Breast epithelium (tissue), 4 donors: ENCODE data around the gene GLRA3. TPM values are rescaled to one million over a fixed set of nuclear protein-coding genes. Genes with fewer than 3 reads are reported as not detected.

Experiments used
- DNase-seq, 2 donors: peaks; one replicate each; pipeline ENCODE4 v3.0.0-alpha.2; 2019; ENCODE audit warnings: low spot score in 2 of 2
- H3K27ac ChIP-seq, 2 donors: fragments of 200-600 bp; sonication (generic) in 1 of 2; one replicate each; pipeline ENCODE4 v1.5.1; 2016 to 2019; ENCODE audit warnings: mild to moderate bottlenecking in 1 of 2
- H3K27me3 ChIP-seq, 2 donors: fragments of 200-600 bp; sonication (generic) in 1 of 2; one replicate each; pipeline versions ENCODE4 v1.5.1 to v1.6.0; 2017 to 2019; ENCODE audit warnings: control low read depth in 1 of 2, mild to moderate bottlenecking in 1 of 2
- H3K36me3 ChIP-seq: fragments of 200-600 bp; one replicate; pipeline ENCODE4 v1.5.1; 2019
- H3K4me1 ChIP-seq, 2 donors: fragments of 200-600 bp; sonication (generic); one replicate each; pipeline ENCODE4 v1.5.1; 2016 to 2019; ENCODE audit warnings: control low read depth in 1 of 2
- H3K4me3 ChIP-seq, 3 donors: fragments of 200-600 bp; sonication (generic); 1 replicate in 2 of 3; 2 replicates in 1 of 3; pipeline ENCODE4 v1.5.1; 2016 to 2019; ENCODE audit warnings: mild to moderate bottlenecking in 3 of 3, moderate library complexity in 2 of 3
- H3K9me3 ChIP-seq, 2 donors: fragments of 200-600 bp; sonication (generic) in 1 of 2; one replicate each; pipeline ENCODE4 v1.5.1; 2016 to 2019; ENCODE audit warnings: control low read depth in 1 of 2
- POLR2A ChIP-seq: fragments of 450-650 bp; IDR thresholded peaks from one replicate; pipeline ENCODE4 v1.6.1; 2016; ENCODE audit warnings: antibody characterized with exemption, mild to moderate bottlenecking, moderate library complexity
- POLR2AphosphoS5 ChIP-seq, 3 donors: sonication (generic); formaldehyde crosslinking; IDR thresholded peaks; one replicate each; pipeline ENCODE4 v1.6.1; 2017; ENCODE audit warnings: antibody characterized with exemption in 3 of 3
- intact Hi-C: fragments of 100-400 bp; cut with DNase I; formaldehyde crosslinking; loops from one replicate; pipeline ENCODE4 v1.15.1; 2023; ENCODE audit warnings: low total_unique reads
- total RNA-seq, 3 donors: library from RNA; depleted of rRNA; stranded (reverse); fragments of >200 nt; gene quantifications; one replicate each; pipeline ENCODE4 v1.1.0, GENCODE V29; 2016
- TF ChIP-seq, protein P1 (sequence below), 3 donors: fragments of 450-650 bp; IDR thresholded peaks; one replicate each; pipeline ENCODE4 v1.5.1; 2016 to 2017; ENCODE audit warnings: antibody characterized with exemption in 3 of 3, mild to moderate bottlenecking in 3 of 3, moderate library complexity in 3 of 3

Gene GLRA3
- total RNA-seq, 3 donors from 2014 or later: 0.16 to 54.7 (median 9.1) TPM

DNA sequence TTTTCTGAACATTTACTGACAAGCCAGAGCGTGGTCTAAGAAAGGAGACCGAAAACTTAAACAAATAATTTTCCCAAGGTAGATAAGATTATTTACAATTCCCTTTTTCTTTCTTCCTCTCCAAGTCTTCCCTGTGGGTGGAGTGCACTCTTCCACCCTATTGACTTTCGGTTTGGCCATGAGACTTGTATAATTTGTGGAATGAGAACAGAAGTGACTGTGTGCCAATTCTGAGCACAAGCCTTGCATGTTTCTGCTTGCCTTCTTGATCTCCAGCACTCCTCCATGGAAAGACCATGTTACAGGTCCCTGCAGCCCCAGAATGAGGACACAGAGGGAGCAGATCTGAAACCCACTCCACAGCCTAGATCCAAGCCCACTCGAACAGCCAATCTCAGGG lies 156.8 kb downstream of the GLRA3 start:
- TF ChIP-seq POLR2AphosphoS5 (IDR thresholded peaks at IDR 0.05) (no peak), POLR2A (no peak)
- TF ChIP-seq, protein P1, sequence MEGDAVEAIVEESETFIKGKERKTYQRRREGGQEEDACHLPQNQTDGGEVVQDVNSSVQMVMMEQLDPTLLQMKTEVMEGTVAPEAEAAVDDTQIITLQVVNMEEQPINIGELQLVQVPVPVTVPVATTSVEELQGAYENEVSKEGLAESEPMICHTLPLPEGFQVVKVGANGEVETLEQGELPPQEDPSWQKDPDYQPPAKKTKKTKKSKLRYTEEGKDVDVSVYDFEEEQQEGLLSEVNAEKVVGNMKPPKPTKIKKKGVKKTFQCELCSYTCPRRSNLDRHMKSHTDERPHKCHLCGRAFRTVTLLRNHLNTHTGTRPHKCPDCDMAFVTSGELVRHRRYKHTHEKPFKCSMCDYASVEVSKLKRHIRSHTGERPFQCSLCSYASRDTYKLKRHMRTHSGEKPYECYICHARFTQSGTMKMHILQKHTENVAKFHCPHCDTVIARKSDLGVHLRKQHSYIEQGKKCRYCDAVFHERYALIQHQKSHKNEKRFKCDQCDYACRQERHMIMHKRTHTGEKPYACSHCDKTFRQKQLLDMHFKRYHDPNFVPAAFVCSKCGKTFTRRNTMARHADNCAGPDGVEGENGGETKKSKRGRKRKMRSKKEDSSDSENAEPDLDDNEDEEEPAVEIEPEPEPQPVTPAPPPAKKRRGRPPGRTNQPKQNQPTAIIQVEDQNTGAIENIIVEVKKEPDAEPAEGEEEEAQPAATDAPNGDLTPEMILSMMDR (IDR thresholded peaks at IDR 0.05): no peak
- peak overlapping the region in 1 of 2 donors; percentile 17 for H3K27ac ChIP-seq
- intact Hi-C loops: no loop called here

DNA sequence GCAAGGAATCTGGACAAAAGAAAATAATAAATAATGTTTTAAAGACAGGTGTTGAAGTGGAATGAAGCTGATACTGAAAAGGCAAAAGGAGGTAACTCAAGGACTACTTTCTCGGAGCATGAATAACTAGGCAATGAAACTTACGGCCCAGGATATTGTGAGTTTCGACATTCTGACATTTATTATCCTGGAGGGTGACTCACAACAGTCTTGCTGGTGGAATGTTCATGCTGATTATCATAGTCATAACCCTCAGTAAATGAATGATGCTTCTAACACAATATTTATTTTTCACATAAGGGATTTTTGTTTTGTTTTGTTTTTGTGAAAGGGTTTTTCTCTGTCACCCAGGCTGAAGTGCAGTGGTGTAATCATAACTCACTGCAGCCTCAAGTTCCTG lies 159.8 kb downstream of the GLRA3 start:
- TF ChIP-seq POLR2A (no peak), POLR2AphosphoS5 (IDR thresholded peaks at IDR 0.05) (no peak)
- TF ChIP-seq, protein P1 (IDR thresholded peaks at IDR 0.05): no peak
- DNase-seq: no peak
- intact Hi-C loops: no loop called here
- no peak overlapping the region for H3K27ac ChIP-seq
- H3K4me1 ChIP-seq: no peaks in the 10 kb centered on the region
- no peak overlapping the region for H3K4me3 ChIP-seq
- no peaks in the 10 kb centered on the region for H3K9me3 ChIP-seq
- no peaks in the 10 kb centered on the region for H3K27me3 ChIP-seq
- H3K36me3 ChIP-seq: no peaks in the 10 kb centered on the region

More for the DNA sequence above, 156.8 kb downstream of the GLRA3 start:
- peak in 1 of 2 donors; percentile 18 for DNase-seq
- Histone ChIP-seq H3K27me3 (no peaks in the 10 kb centered on the region), H3K9me3 (no peaks in the 10 kb centered on the region), H3K4me3 (peak overlapping the region in 1 of 3 donors; percentile 16), H3K36me3 (no peaks in the 10 kb centered on the region), H3K4me1 (no peaks in the 10 kb centered on the region)

DNA sequence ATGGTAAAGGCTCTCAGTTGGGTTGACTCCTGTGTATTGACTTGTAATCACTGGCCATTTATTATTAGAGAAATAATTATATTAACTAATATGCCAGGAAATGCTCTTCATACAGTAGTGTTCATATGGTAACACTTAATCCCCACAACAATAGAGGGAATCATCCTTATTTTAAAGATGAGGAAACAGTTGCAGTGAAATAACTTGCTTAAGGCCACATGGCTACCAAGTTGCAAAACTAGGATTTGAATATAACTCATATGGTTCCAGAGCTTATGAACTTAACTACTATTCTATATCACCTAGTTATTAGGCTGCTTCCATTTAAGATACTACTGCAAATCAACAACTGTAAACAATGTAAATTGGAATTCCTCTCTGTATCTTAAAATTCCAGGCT lies 163.2 kb downstream of the GLRA3 start:
- Histone ChIP-seq H3K9me3 (no peaks in the 10 kb centered on the region), H3K27ac (no peak overlapping the region), H3K36me3 (no peaks in the 10 kb centered on the region), H3K27me3 (no peaks in the 10 kb centered on the region), H3K4me3 (no peak overlapping the region), H3K4me1 (no peaks in the 10 kb centered on the region)
- DNase-seq: no peak
- TF ChIP-seq, protein P1 (IDR thresholded peaks at IDR 0.05): no peak
- TF ChIP-seq POLR2AphosphoS5 (IDR thresholded peaks at IDR 0.05): no peak
- TF ChIP-seq POLR2A: no peak
- intact Hi-C loops: no loop called here

DNA sequence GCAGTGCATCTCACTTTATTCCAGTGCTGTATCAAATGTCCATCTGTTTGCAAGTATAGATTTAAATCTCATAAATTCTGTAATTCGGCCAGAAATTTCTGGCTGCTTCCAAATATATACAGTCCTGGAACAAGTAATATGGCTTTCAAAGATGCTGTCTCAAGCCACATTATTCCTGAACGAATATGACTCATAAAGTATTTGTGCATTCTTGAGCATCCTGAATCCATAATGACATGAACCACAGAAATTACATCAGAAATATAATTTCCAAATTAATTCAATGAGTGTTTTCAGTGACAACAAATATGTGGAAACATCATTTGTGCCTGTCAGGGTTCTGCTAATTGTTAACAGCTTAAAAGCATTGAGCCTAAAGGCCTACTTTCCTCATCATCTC lies 165.8 kb downstream of the GLRA3 start:
- no peaks in the 10 kb centered on the region for H3K27me3 ChIP-seq
- H3K36me3 ChIP-seq: no peaks in the 10 kb centered on the region
- no peak overlapping the region for H3K4me3 ChIP-seq
- H3K9me3 ChIP-seq: no peaks in the 10 kb centered on the region
- TF ChIP-seq, protein P1 (IDR thresholded peaks at IDR 0.05): no peak
- TF ChIP-seq POLR2A (no peak), POLR2AphosphoS5 (IDR thresholded peaks at IDR 0.05) (no peak)
- no peak for DNase-seq
- no peaks in the 10 kb centered on the region for H3K4me1 ChIP-seq
- intact Hi-C loops: no loop called here
- H3K27ac ChIP-seq: no peak overlapping the region

DNA sequence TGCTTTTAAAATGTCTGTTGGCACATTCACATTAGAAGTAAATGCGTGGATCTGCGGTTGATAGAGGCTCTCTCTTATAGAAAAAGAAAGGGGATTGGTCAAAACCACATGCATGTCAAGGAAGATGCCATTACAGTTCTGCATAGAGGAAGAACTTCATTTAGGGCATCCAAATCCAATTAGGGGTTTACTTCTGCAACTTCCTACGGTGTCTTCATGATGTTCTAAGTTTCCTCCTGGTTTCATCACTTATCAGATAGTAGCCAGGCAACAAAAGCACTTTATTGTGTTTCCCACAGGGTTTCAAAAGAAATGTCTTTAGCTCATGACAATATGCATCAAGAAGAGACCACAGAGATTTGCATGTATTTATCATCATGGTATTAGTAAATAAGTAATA lies 170.8 kb downstream of the GLRA3 start:
- intact Hi-C loops: no loop called here
- Histone ChIP-seq H3K27ac (no peak overlapping the region), H3K27me3 (no peaks in the 10 kb centered on the region), H3K9me3 (no peaks in the 10 kb centered on the region), H3K36me3 (no peaks in the 10 kb centered on the region), H3K4me1 (no peaks in the 10 kb centered on the region), H3K4me3 (no peak overlapping the region)
- DNase-seq: no peak
- TF ChIP-seq, protein P1 (IDR thresholded peaks at IDR 0.05): no peak
- TF ChIP-seq POLR2A: no peak
- TF ChIP-seq POLR2AphosphoS5 (IDR thresholded peaks at IDR 0.05): no peak
